ENCODE results near the gene MYO3B.

Gene MYO3B

GRCh38 chr2:170701011-170701410, 523.1 kb downstream of the MYO3B start:
- ATAC-seq (ENCODE audit: insufficient read depth, low read depth): no peak
- H3K79me2 ChIP-seq (ENCODE audit: insufficient read depth, low read length): no peaks in the 10 kb centered on the region
- H3K9me3 ChIP-seq (ENCODE audit: insufficient read depth, low read length, severe bottlenecking): no peaks in the 10 kb centered on the region
- no peak for TF ChIP-seq EZH2 (IDR thresholded peaks at IDR 0.05; ENCODE audit: borderline replicate concordance, low read depth, low read length, severe bottlenecking)
- TF ChIP-seq, protein P1, sequence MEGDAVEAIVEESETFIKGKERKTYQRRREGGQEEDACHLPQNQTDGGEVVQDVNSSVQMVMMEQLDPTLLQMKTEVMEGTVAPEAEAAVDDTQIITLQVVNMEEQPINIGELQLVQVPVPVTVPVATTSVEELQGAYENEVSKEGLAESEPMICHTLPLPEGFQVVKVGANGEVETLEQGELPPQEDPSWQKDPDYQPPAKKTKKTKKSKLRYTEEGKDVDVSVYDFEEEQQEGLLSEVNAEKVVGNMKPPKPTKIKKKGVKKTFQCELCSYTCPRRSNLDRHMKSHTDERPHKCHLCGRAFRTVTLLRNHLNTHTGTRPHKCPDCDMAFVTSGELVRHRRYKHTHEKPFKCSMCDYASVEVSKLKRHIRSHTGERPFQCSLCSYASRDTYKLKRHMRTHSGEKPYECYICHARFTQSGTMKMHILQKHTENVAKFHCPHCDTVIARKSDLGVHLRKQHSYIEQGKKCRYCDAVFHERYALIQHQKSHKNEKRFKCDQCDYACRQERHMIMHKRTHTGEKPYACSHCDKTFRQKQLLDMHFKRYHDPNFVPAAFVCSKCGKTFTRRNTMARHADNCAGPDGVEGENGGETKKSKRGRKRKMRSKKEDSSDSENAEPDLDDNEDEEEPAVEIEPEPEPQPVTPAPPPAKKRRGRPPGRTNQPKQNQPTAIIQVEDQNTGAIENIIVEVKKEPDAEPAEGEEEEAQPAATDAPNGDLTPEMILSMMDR (IDR thresholded peaks at IDR 0.05; ENCODE audit: borderline replicate concordance, extremely low read depth, low read length, poor library complexity, severe bottlenecking): no peak
- H3K4me2 ChIP-seq (ENCODE audit: insufficient read depth, low read length): no peak overlapping the region
- DNase-seq: no peak
- H3K27me3 ChIP-seq (ENCODE audit: insufficient read depth, low read length, poor library complexity): peaks cover 4% of the 10 kb centered on the region
- no peaks in the 10 kb centered on the region for H4K20me1 ChIP-seq (ENCODE audit: insufficient read depth, low read length)
- H3K4me1 ChIP-seq (ENCODE audit: insufficient read depth, low read length): no peaks in the 10 kb centered on the region
- no peak overlapping the region for H2AFZ ChIP-seq (ENCODE audit: low read depth, low read length)
- H3K27ac ChIP-seq (ENCODE audit: low read length): no peak overlapping the region
- no peak overlapping the region for H3K9ac ChIP-seq (ENCODE audit: low read depth, low read length)
- H3K4me3 ChIP-seq (ENCODE audit: low read depth in 1 of 2, low read length in 2 of 2): no peak overlapping the region
- H3K36me3 ChIP-seq (ENCODE audit: insufficient read depth, low read length): no peaks in the 10 kb centered on the region

DNA sequence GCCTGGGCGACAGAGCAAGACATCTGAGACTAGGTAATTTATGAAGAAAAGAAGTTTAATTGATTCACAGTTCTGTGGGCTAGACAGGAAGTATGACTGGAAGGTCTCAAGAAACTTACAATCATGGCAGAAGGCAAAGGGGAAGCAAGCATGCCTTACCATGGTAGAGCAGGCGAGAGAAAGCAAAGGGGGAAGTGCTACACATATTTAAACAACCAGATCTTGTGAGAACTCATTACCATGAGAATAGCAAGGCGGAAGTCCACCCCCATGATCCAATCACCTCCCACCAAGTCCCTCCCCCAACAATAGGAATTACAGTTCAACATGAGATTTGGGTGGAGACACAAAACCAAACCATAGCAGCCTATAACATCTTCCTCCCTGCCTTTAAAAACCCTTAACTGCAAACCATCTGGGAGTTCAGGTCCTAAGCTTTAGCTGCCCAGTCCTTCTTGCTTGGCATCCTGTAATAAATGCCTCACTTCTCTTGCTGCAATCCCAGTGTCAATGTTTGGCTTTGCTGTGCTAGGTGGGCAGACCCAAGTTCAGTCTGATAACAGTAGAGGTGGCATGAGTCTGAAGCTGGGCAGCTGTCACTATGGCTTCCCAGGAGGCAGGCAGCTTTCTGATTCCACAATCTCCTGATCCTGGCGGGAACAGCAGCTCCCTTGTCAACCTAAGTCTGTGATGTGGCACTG, 526.0 kb downstream of the MYO3B start:
- H3K36me3 ChIP-seq (ENCODE audit: insufficient read depth, low read length): no peaks in the 10 kb centered on the region

More for the DNA sequence above, 526.0 kb downstream of the MYO3B start:
- H3K27ac ChIP-seq (ENCODE audit: low read length): no peak overlapping the region
- no peaks in the 10 kb centered on the region for H3K79me2 ChIP-seq (ENCODE audit: insufficient read depth, low read length)
- no peak overlapping the region for H3K4me3 ChIP-seq (ENCODE audit: low read depth in 1 of 2, low read length in 2 of 2)
- DNase-seq: no peak
- H3K27me3 ChIP-seq (ENCODE audit: insufficient read depth, low read length, poor library complexity): peaks cover 7% of the 10 kb centered on the region
- no peak for ATAC-seq (ENCODE audit: insufficient read depth, low read depth)
- H3K9me3 ChIP-seq (ENCODE audit: insufficient read depth, low read length, severe bottlenecking): no peaks in the 10 kb centered on the region
- TF ChIP-seq, protein P1 (IDR thresholded peaks at IDR 0.05; ENCODE audit: borderline replicate concordance, extremely low read depth, low read length, poor library complexity, severe bottlenecking): no peak
- no peak for TF ChIP-seq EZH2 (IDR thresholded peaks at IDR 0.05; ENCODE audit: borderline replicate concordance, low read depth, low read length, severe bottlenecking)
- no peak overlapping the region for H3K9ac ChIP-seq (ENCODE audit: low read depth, low read length)
- H4K20me1 ChIP-seq (ENCODE audit: insufficient read depth, low read length): no peaks in the 10 kb centered on the region
- no peak overlapping the region for H3K4me2 ChIP-seq (ENCODE audit: insufficient read depth, low read length)
- no peaks in the 10 kb centered on the region for H3K4me1 ChIP-seq (ENCODE audit: insufficient read depth, low read length)
- H2AFZ ChIP-seq (ENCODE audit: low read depth, low read length): no peak overlapping the region

Measured in DND-41 (cell line).